ENCODE measurements around the gene BMP2K.
A peak's percentile ranks its signal among the peaks of the same experiment; 100 is the strongest.

- TF ChIP-seq CTCF (conservative IDR thresholded peaks at IDR 0.05 in 1 of 2, IDR thresholded peaks at IDR 0.05 in 1 of 2; ENCODE audit: low read depth in 1 of 2, low read length in 2 of 2) (peak; percentile 28 to 54), EZH2 (IDR thresholded peaks at IDR 0.05; ENCODE audit: low read length, missing control alignments) (no peak)
These were observed 177.9 kb downstream of the BMP2K start for GRCh38 chr4:78953769-78954666.
